Stimulated activated CD4-positive, alpha-beta T cell treated with anti-CD3 and anti-CD28 coated beads, TNF-alpha, amount 100 ng/mL, for 48 hours (primary cell): ENCODE measurements around the gene GRM7.

ENCODE experiments used
- DNase-seq, 3 donors: peaks; one replicate each; pipeline ENCODE4 v3.0.0-alpha.2; 2020; ENCODE audit warnings: low read depth in 3 of 3

GRM7 gene

DNA sequence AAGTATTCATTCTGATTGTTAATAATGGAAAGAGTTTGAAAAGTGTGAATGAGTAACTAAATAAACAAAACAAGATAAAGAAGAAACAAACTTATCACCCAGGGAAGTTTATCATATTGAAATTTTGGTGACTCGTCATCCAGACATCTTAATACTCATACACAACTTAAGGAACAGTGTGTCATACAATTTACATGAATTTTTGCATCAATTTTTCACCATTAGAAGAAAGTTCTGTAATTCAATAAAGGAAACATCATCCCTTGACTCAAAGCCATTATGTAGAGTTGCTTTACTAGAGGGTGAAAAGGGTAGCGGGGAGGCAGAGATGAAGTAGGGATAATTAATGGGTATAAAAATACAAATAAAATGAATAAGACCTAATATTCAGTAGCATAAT, 536.2 kb downstream of the GRM7 start:
- no peak for DNase-seq

DNA sequence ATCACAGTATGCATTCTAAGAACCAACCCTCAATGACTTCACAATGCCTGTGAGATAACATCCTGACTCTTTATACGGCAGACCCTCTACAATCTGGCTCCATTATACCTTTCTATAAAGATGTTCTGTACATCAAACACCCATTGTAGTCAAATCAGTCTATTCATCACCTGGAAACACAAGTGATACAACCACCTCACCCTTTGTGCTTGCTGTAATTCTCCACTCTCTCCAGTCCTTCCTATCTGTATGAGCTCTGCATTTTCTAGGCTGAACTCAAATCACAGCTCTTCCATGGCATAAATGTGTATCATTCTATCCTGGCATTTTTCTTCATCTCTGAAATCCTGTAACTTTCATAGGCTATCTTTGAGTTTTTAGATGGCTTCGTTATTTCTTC, 539.4 kb downstream of the GRM7 start:
- DNase-seq: no peak

DNA sequence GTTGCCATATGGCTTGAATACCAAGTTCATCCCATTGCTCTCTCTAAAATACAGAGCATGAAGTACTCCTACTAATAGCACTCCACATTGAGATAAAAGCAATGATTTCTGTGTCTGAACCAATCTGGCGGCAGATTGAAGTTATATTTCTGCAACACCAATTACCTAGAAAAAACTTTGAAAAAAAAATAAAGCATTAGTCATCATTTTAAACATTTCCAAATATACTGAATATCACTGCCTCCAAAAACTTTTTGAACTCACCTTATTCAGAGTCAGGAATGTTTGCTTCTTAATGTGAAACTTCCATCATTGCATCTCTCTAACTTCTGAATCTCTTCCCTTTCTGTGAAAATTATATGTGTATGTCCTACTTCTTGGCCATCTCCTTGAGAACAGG, 540.5 kb downstream of the GRM7 start:
- no peak for DNase-seq

DNA sequence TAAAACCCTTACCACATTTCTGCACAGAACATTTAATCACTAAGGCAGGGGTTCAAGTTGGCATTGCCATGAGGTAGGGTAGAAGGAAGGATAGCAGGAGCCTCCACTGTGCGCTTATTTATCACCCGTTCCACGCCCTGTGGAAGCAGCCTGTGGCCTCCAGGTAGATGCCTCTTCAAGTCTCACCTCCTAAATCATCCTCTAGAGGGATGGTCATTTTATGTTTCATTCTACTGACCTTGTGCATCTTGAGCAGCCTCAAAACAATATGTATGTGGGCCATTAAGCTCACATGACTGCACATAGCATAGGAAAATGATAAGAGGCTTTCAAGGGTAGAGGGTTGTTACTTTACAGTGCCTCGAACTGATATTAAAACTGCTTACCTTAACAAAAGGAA, 546.2 kb downstream of the GRM7 start:
- DNase-seq: no peak

DNA sequence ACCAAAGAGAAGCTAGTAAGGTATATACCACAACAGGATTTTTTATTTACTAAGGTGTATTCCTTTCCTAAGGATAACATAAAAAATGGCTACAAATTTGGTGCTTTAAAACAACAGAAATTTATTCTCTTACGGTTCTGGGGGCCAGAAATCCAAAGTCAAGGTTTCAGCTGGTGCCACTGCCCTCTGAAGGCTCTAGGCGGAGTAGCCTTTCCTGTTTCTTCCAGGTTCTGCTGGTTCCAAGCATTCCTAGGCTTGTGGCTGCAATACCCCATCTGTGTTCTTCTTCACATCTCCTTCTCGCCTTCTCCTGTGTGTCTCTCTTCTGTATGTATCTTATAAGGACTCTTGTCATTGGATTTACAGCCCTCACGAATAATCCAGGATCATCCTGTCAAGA, 549.9 kb downstream of the GRM7 start:
- no peak for DNase-seq

DNA sequence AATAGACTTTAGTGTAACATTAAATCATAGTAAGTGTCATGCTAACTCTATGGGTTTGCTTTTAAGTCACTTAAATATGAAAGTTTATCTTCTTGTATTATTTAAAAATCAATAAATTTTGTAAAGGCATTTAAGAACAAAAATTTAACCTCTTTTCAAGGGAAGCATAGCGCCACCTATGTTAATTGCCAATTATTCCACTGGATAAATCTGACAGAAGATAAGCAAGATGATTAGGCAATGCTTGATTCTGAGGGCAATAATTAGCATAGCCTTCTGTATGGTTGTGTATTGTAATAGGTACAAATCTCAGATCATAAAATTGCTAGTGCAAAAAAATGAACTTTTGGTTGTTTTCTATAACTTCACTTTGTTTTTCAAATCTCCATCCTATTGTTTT, 560.1 kb downstream of the GRM7 start:
- DNase-seq: no peak

DNA sequence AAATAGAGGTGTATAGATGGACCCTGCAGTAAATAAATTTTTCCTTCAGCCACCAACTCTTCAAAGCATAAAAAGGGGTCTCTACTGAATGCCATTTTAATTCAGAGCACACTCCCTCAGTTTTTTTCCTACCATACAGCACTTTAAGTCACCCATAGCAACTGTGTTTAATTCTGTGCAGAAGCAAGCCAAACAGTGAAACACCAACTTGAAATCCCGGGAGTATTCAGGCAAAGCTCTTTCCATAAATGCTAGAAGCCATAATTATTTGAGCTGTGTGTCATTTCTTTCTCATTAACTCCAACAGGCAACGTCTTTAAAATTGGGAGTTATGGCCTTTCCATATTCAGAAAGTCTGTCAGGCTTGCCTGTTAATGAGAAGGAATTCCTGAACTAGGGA, 562.1 kb downstream of the GRM7 start:
- DNase-seq: no peak

DNA sequence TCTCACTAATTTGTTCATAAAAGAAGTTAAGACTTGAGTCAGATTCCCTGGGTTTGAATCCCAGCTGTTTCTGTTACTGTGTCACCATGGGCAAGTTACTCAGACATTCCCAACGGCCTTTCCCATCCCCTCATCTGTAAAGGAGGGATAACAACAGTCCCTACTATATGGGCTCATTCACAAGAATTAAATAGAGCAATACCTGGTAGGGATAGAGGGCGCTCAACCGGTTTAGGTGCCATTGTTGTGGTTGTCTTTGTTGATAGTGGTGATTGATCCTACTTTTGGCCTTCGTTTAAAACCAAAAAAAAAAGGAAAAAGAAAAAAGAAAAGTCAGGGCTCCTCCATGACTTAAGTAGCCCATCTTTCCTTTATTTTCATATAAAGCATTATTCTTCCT, 563.1 kb downstream of the GRM7 start:
- no peak for DNase-seq

DNA sequence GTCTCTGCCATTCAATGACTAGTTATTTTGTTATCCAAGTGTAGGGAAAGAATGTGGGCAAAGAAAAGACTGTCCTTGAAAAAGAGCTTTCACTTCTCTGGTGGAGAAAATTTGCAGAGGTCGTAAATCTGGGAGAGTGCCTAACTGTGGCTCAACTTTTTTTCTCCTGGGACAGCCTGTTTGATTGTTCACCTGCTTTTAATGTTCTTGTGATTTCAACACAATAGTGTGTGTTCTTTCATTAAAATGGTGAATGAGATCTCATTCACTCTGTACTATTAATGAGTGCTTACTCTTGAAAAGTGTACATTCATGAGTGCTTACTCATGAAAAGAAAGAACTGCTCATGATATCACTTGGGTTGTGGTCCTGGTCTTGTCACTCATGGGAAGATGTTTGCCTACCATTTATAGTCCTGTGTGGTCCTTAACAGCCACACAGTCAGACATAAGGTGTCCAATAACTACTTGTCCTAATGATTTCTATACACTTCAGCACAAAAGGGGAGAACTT, 567.3 kb downstream of the GRM7 start:
- DNase-seq: no peak

DNA sequence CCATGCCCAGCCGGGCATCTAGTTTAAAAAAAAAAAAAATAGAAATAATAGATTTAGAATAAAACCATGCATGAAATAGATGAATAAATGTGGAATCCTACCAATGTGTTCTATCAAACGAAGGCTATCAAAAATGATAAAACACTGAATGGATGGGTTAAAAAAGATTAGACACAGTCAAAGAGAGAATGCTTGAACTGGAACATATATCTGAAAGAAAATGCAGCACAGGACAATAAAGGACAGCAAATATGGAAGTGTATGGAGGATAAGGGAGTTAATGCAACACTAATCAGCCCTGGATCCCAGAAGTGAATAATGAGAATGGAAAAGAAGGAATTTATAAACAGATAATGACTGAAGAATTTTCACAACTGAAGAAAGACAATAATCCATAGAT, 571.7 kb downstream of the GRM7 start:
- no peak for DNase-seq

DNA sequence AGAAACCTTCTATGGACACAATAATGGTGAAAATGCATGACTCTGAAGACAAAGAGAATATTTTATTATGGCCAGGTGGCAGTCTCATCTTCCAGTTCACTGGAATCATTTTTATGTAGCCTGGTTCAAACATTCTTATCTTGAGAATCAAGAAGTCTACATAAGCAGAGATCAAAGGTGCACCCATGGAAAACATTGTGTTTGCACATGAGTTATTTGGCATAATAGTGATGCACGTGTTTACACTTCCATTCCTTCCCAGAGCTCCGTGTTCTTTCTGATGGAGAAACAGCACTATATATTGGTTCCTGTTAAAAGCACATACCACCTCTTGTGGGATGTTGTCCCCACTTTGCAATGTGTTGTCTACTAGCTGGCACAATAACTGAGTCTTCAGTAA, 572.2 kb downstream of the GRM7 start:
- DNase-seq: no peak

DNA sequence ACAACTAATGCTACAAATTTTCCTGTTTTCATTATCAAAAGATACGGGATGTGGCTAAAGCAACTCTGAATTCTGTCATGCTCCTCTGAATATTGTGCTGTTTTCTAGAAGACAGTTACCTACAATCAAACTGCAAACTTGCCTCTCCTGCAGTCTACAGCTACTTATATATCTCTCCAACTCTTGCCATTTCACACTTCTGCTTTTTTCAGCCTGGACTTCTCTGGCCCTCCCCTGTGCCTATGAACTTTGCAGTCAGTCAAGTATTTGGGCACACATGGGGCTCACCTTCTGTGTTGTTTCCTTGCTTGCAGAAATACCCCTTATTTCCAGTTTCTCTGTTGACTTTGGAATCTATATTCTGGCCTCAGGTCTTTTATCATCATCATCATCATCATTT, 575.6 kb downstream of the GRM7 start:
- no peak for DNase-seq

DNA sequence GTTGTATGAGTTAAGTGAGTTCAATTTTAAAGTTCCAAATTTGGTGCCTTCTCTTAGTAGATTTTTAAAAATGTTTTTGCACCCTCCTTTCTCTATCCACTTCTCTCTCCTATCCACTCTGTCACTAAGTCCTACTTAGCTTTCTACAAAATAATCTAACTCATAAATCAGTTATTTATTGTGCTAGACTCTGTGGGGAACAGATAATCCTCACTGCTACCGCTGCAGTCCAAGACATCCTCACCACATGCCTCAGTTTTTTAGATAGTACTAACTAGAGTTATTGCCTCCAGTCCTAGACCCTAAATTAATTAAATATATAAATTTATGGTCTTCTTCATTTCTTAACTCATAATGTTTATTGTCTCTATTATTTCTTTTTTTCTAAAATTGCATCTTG, 576.3 kb downstream of the GRM7 start:
- no peak for DNase-seq

DNA sequence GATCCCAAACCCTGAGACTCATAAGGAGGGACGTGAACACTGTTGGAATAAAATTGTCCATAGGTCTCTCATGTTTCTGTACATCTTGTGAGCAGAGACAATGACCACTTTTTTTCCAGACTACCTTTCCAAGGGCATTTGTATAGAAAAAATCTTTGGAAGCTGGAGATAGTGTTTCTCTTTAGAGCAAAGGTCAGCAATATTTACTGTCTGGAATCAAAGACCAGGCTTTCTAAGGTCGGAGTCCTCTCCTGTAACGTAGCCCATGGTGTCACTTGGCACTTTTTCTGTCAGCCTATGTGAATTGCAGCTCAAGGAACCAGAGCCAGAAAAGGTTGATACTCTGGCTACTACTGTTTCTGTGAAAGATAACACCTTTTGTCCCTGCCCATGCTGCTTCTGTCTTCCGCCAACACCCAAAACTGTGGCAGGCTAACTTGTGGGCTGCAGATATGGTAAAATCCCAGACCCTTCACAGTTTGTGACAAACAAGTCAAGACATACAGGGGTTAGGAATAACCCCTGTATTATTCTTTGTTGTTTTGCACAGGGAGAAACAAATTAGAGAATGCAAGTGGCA, 578.3 kb downstream of the GRM7 start:
- DNase-seq: no peak

DNA sequence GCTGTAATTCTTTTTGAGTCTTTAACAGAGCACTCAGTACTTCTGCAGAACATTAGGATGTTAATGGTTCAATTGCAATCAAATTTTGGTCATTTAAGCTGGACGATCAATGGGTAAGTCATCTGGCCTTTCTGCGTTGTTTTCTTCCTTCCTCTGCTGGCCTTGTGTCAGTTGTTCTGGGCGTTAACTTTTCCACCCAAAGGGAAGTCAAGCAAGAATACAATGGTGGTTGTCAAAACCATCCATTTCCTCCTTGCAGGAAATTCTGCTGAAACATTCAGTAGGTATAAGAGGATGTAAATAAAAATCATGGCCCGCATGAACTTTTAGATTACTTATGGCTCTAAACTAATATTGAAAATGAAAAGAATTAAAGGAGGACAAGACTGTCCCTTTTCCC, 584.0 kb downstream of the GRM7 start:
- DNase-seq: no peak

DNA sequence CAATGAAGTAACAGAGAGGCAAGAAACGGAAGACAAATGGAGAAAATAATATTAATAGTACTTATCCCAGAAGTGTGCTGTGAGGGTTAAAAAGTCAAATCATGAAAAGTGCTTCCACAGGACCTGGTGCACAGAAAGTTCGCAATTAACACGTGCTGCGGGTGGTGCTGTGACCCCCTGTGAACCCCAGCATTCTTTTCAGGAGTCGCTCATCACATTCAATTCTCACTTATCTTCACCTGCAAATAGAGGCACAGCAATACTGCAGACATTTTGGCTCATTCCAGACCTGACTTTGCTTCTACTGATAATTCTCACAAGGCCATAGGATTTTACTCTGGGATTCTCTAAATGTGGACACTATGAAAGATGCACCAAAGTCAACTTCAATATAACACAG, 584.4 kb downstream of the GRM7 start:
- no peak for DNase-seq

DNA sequence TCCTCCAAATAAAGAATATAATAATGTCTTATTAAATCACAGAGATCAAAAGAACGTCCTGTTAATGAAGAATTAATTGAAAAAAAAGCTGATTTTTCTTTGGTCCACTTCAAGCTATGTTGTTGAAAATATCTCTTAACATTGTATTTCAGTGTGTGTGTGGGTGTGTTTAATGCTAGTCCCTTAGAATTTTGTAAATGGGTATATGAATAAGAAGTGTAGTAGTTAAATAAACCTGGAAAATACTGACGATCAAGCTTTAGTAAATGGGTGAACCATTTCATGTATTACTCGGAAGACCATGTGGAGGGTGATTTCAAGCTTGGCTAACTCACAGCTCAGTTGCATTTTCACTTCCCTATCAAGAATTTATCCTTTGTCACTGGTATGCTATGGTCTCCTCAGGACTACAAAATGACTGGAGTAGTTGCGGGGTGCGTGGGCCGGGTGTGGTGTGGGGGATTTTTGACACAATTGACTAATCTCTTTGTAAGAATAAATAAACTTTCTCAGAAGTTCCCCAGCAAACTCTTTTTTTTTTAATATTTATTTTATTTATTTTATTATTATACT, 586.4 kb downstream of the GRM7 start:
- DNase-seq: no peak

DNA sequence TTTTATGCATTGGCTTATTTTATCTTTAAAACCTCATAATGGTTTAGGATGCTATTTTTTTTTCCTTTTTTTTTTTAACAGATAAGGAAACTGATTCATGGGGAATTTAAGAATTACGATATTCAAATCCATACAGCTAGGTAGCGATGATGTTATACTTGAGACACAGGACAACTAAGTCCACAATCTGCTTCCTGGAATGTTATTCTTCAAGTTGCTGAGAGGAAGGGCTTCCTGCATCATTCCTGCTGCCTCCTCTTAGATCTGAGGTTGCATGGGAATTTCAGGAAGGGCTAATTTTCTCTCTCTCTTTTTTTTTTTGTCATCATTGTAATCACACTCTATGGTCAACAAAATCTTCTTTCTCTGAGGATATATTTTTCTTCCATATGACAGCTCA, 595.5 kb downstream of the GRM7 start:
- no peak for DNase-seq

DNA sequence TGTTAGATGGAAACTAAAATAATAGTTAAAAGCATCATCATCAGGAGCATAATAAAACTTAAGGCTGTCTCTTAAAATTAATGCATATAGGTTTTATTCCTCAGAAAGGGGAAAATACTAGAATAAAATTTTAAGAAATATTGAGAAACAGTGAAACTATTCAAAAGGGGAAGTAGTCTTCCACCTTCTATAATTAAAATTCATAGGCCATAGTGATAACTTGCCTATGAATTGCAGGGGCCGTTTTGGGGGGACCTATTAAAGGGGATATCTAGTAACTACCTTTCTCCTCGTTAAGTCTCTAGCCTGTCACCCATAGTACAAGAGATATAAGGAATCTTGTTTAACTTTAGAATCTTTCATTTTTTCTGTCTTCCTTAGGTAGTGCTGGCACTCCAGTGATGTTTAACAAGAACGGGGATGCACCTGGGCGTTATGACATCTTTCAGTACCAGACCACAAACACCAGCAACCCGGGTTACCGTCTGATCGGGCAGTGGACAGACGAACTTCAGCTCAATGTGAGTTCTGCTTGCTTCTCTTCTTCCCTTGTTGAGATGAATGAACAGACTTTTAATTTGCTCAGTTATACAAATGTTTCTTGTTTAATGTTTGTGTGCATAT, 600.4 kb downstream of the GRM7 start:
- no peak for DNase-seq

DNA sequence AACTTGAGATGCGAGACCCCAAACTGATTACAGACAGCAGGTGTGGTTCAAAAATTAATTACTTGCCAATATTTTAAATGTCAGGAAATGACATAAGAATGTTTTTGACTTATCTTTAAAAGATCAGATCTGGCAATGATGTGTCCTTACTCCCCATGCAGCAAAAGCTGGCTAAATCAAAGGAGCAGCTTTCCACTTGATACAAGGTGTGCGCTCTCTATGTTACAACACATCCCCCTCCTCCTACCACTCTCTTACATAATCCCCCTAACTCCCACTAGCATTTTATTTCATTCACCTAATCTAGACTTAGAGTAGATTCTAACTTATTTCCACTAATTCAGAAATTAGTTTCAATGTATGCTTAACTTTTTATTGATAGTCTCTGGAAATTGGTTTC, 609.0 kb downstream of the GRM7 start:
- no peak for DNase-seq

DNA sequence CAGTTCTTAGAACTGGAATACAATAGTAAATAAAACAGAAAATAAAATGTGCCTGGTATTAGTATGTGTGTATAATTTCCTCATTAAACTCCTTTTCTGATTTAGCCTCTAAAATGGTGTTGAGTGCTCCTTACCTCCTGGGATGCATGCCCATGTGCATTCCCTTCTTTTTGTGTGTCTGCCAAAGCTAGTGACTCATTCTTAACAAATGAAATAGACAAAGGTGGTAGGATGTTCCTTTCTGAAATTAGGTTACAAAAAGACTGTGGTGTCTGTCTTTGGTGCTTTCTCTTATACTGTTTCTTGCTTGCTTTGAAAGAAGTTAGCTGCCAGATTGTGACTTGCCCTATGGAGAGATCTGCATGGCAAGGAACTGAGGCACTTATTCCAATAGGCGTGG, 623.7 kb downstream of the GRM7 start:
- no peak for DNase-seq

DNA sequence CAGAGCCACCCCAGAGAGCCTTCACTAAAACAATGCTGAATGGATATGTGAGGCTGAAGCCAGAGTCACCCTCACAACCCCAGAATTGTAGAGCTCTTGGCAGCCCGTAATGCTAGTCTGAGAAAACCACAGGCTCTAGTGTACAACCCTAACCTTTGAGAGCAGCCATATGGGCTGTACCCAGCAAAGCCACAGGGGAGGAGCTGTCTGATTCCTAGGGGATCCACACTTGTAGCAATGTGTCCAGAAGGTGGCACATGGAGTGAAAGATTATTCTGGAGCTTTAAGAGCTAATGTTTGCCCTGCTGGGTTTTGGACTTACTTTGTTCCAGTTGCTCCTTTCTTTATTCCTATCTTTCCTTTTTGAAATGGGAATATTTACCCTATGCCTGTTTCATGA, 626.8 kb downstream of the GRM7 start:
- no peak for DNase-seq

DNA sequence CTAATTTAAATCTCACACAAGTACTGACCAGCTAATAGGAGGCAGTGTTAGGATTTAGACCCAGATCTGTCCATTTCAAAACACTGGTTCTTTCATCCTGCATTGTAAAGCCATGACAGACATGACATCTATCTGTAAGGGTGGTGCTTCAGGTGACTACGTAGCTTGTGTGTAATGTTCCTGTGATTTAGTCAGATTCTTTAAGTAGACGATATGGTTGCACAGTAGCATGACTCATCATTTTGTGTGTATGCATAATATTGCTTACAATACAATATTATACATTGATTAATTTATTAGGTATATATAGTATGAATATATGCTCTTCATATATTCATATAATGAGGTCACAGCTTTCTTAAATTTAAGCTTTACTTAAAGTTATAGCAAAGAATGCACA, 628.5 kb downstream of the GRM7 start:
- DNase-seq: no peak

DNA sequence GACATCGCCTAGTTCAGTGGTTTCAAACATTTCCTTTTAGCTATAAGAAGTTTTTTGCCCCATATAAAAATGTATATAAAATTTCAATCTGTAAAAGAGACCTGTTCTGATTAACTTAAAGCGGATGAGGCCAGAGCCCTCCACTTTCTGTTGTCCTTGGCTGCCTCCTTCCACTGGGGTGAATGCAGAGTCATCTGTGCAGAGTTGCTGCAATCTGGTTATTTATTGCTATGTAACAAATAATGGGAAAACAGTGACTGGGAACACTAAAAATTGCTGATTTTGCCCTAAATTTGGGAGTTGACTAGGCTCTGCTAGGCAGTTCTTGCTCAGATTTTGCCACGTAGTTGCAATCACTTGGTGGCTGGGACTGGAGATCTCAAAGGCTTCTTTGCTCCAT, 637.8 kb downstream of the GRM7 start:
- DNase-seq: no peak
